CD14-positive monocyte (primary cell): Measurements from ENCODE around the gene PIKFYVE. TPM values are rescaled to one million over a fixed set of nuclear protein-coding genes. Genes with fewer than 3 reads are reported as not detected.

ENCODE experiments used
- DNase-seq, 3 donors: peaks; one replicate each; pipeline ENCODE4 v3.0.0-alpha.2; 2011 to 2022
- H2AFZ ChIP-seq: 2 replicates; pipeline ENCODE4 v1.6.0; 2012; ENCODE audit warnings: mild to moderate bottlenecking, low read depth, low read length, inconsistent platforms; ENCODE audit not compliant: insufficient read depth, poor library complexity, severe bottlenecking
- H3K27ac ChIP-seq, 2 donors: 1 replicate in 1 of 2; 2 replicates in 1 of 2; pipeline ENCODE4 v1.5.1; 2012 to 2013; ENCODE audit warnings: low read length in 2 of 2, control low read depth in 1 of 2, inconsistent platforms in 1 of 2, low read depth in 1 of 2, mild to moderate bottlenecking in 1 of 2
- H3K27me3 ChIP-seq, 2 donors: one replicate each; pipeline versions ENCODE4 v1.6.0 to v1.6.1; 2011 to 2013; ENCODE audit warnings: low read length in 2 of 2; ENCODE audit not compliant: control insufficient read depth in 2 of 2, insufficient read depth in 2 of 2
- H3K36me3 ChIP-seq, 2 donors: replicated peaks in 1 of 2; 1 replicate in 1 of 2; 2 replicates in 1 of 2; pipeline versions ENCODE4 v1.5.1 to v1.6.1; 2012 to 2013; ENCODE audit warnings: low read length in 2 of 2, control low read depth in 1 of 2, inconsistent platforms in 1 of 2, mild to moderate bottlenecking in 1 of 2; ENCODE audit not compliant: insufficient read depth in 2 of 2, control insufficient read depth in 1 of 2
- H3K4me1 ChIP-seq, 2 donors: 1 replicate in 1 of 2; 2 replicates in 1 of 2; pipeline versions ENCODE4 v1.5.1 to v1.6.1; 2012 to 2013; ENCODE audit warnings: low read length in 2 of 2, control low read depth in 1 of 2, inconsistent platforms in 1 of 2, mild to moderate bottlenecking in 1 of 2, moderate library complexity in 1 of 2; ENCODE audit not compliant: insufficient read depth in 2 of 2, control insufficient read depth in 1 of 2
- H3K4me2 ChIP-seq: replicated peaks from 2 replicates; pipeline ENCODE3; 2012; ENCODE audit warnings: low read length, moderate library complexity, mild to moderate bottlenecking; ENCODE audit not compliant: poor library complexity, severe bottlenecking; ENCODE audit errors: extremely low read depth
- H3K4me3 ChIP-seq, 3 experiments: fragments of 200-600 bp in 1 of 3; sonication (generic) in 1 of 3; replicated peaks in 1 of 3; 1 replicate in 2 of 3; 2 replicates in 1 of 3; pipeline ENCODE4 v1.5.1; 2011 to 2013; ENCODE audit warnings: low read length in 3 of 3, mild to moderate bottlenecking in 3 of 3, control low read depth in 2 of 3, low read depth in 2 of 3, inconsistent platforms in 1 of 3, moderate library complexity in 1 of 3
- H3K79me2 ChIP-seq: 2 replicates; pipeline ENCODE4 v1.6.0; 2012; ENCODE audit warnings: mild to moderate bottlenecking, control low read depth, inconsistent platforms, low read length, moderate library complexity; ENCODE audit not compliant: insufficient read depth
- H3K9ac ChIP-seq: 2 replicates; pipeline ENCODE4 v1.6.0; 2017; ENCODE audit warnings: low read length, mild to moderate bottlenecking; ENCODE audit not compliant: insufficient read depth, poor library complexity, severe bottlenecking
- H3K9me3 ChIP-seq, 2 donors: replicated peaks in 1 of 2; 1 replicate in 1 of 2; 2 replicates in 1 of 2; pipeline versions ENCODE4 v1.5.1 to v1.6.1; 2012 to 2013; ENCODE audit warnings: low read length in 2 of 2, control low read depth in 1 of 2; ENCODE audit not compliant: control insufficient read depth in 1 of 2, insufficient read depth in 1 of 2
- H4K20me1 ChIP-seq: 2 replicates; pipeline ENCODE4 v1.6.0; 2012; ENCODE audit warnings: mild to moderate bottlenecking, low read length, control low read depth, moderate library complexity; ENCODE audit not compliant: insufficient read depth
- H3K27ac Mint-ChIP-seq, 7 donors: one replicate each; pipeline ENCODE4 v1.8.0; 2020; ENCODE audit warnings: mild to moderate bottlenecking in 7 of 7, mixed read lengths in 7 of 7, moderate library complexity in 6 of 7, inconsistent platforms in 2 of 7
- H3K27me3 Mint-ChIP-seq, 3 donors: one replicate each; pipeline ENCODE4 v1.8.0; 2021 to 2022; ENCODE audit warnings: low read depth in 3 of 3, mild to moderate bottlenecking in 3 of 3, mixed read lengths in 3 of 3, moderate library complexity in 3 of 3, inconsistent platforms in 1 of 3
- H3K36me3 Mint-ChIP-seq, 2 donors: one replicate each; pipeline ENCODE4 v1.8.0; 2020; ENCODE audit warnings: mixed read lengths in 2 of 2, inconsistent platforms in 1 of 2, mild to moderate bottlenecking in 1 of 2
- H3K4me1 Mint-ChIP-seq: one replicate; pipeline ENCODE4 v1.8.0; 2020; ENCODE audit warnings: mild to moderate bottlenecking, mixed read lengths
- H3K4me3 Mint-ChIP-seq, 2 donors: one replicate each; pipeline ENCODE4 v1.8.0; 2020; ENCODE audit warnings: mild to moderate bottlenecking in 2 of 2, mixed read lengths in 2 of 2, moderate library complexity in 1 of 2
- H3K9me3 Mint-ChIP-seq, 7 donors: one replicate each; pipeline ENCODE4 v1.8.0; 2020 to 2022; ENCODE audit warnings: mixed read lengths in 7 of 7, mild to moderate bottlenecking in 6 of 7, moderate library complexity in 6 of 7, inconsistent platforms in 2 of 7
- CTCF ChIP-seq: fragments of 200-600 bp; IDR thresholded peaks from one replicate; pipeline ENCODE4 v1.8.0; 2022; ENCODE audit warnings: antibody characterized with exemption, mild to moderate bottlenecking
- WGBS: methylation state at CpG from one replicate; pipeline ENCODE4 v1.1.5; 2013; ENCODE audit warnings: missing lambda C conversion rate; ENCODE audit not compliant: insufficient coverage; 5-methylcytosine and 5-hydroxymethylcytosine counted together
- intact Hi-C, 2 donors: fragments of 100-400 bp; cut with micrococcal nuclease; formaldehyde crosslinking; loops; one replicate each; pipeline versions ENCODE4 v1.15.0 to v1.15.1; 2023
- polyA plus RNA-seq, 3 donors: library from polyadenylated mRNA; depleted of rRNA in 1 of 3; unstranded in 2 of 3; stranded (reverse) in 1 of 3; fragments of 300-500 nt in 2 of 3; fragments of >200 nt in 1 of 3; fragmentation: Illumina TruSeq in 2 of 3; gene quantifications; 1 replicate in 2 of 3; 2 replicates in 1 of 3; pipeline ENCODE4 v1.2.3, GENCODE V29; 2012 to 2021

Gene PIKFYVE
- polyA plus RNA-seq, 3 donors, result 3.5 to 17.6 (median 6.2) TPM

GRCh38 chr2:208379192-208379591 is 113.1 kb downstream of the PIKFYVE start:
- H4K20me1 ChIP-seq, result no peaks in the 10 kb centered on the region
- no peaks in the 10 kb centered on the region for H3K36me3 ChIP-seq
- no peaks in the 10 kb centered on the region for H3K36me3 Mint-ChIP-seq
- H3K4me1 Mint-ChIP-seq, result no peaks in the 10 kb centered on the region
- H3K27ac Mint-ChIP-seq, result no peak overlapping the region
- H3K27me3 Mint-ChIP-seq, result peaks cover 0 to 3% (median 2%) of the 10 kb centered on the region in 3 donors
- H3K27ac ChIP-seq, result no peak overlapping the region
- H3K4me3 Mint-ChIP-seq, result no peak overlapping the region
- H3K4me3 ChIP-seq, result no peak overlapping the region
- H3K79me2 ChIP-seq, result no peaks in the 10 kb centered on the region
- H3K9ac ChIP-seq, result no peak overlapping the region
- no CpG with 5 or more reads among the region's 3 CpGs for WGBS
- H3K9me3 Mint-ChIP-seq, result no peaks in the 10 kb centered on the region
- H3K4me1 ChIP-seq, result no peaks in the 10 kb centered on the region
- H3K27me3 ChIP-seq, result peaks cover 0 to 4% of the 10 kb centered on the region in 2 donors
- intact Hi-C loops, result no loop called here
- H3K9me3 ChIP-seq, result no peaks in the 10 kb centered on the region
- H3K4me2 ChIP-seq, result no peak overlapping the region
- no peak for DNase-seq
- no peak overlapping the region for H2AFZ ChIP-seq
- no peak for TF ChIP-seq CTCF

GRCh38 chr2:208384637-208385036 is 118.6 kb downstream of the PIKFYVE start:
- Mint-ChIP-seq H3K4me3 (no peak overlapping the region), H3K27me3 (peaks cover 0 to 6% (median 0%) of the 10 kb centered on the region in 3 donors), H3K9me3 (peaks cover 0 to 1% (median 0%) of the 10 kb centered on the region in 7 donors), H3K27ac (no peak overlapping the region), H3K4me1 (no peaks in the 10 kb centered on the region), H3K36me3 (no peaks in the 10 kb centered on the region)
- Histone ChIP-seq H3K4me3 (no peak overlapping the region), H2AFZ (no peak overlapping the region), H3K9ac (no peak overlapping the region), H3K36me3 (no peaks in the 10 kb centered on the region), H3K27ac (no peak overlapping the region), H3K4me1 (no peaks in the 10 kb centered on the region), H4K20me1 (no peaks in the 10 kb centered on the region), H3K79me2 (no peaks in the 10 kb centered on the region), H3K9me3 (no peaks in the 10 kb centered on the region), H3K27me3 (peaks cover 2 to 4% of the 10 kb centered on the region in 2 donors), H3K4me2 (no peak overlapping the region)
- no peak for DNase-seq
- intact Hi-C loops, result no loop called here
- TF ChIP-seq CTCF, result no peak
- no CpG with 5 or more reads among the region's 4 CpGs for whole genome bisulfite sequencing
